NCI-H524 treated with DMSO at 0.1 percent for 48 hours (cell line): ENCODE data around the gene DNAH17.
"Not testable (repeated sequence)": the region's sequence is repeated elsewhere in the genome, so short reads cannot be mapped to it uniquely, and the experiment has no call there.

Experiments used
- DNase-seq: peaks from one replicate; lab custom pipeline; 2025; lab: John Stamatoyannopoulos, UW

DNAH17 gene

GRCh38 chr17:78523934-78524655 lies 53.1 kb downstream of the DNAH17 start:
- no peak for DNase-seq

GRCh38 chr17:78522031-78522809 lies 55.0 kb downstream of the DNAH17 start:
- no peak for DNase-seq

DNA sequence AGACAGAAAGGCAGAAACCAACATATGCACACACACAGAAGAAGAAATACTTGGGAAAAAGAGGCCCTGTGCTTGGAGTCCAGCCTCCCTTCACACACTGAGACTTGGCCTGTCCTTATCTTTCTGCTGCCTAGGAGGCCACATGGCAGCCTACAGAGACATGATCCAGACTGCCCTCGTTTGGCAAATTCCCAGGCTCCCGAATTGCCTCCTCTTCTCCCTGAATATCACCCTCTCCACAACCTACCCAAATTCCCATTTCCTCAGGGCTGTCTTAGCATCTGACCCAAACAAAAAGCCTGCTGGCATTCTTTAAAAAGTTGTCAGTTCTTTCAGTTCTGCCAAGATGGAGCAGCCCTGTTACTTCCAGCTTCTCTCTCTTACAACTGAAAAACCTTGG lies 59.8 kb downstream of the DNAH17 start:
- no peak for DNase-seq

GRCh38 chr17:78515480-78515879 lies 61.7 kb downstream of the DNAH17 start:
- no peak for DNase-seq

GRCh38 chr17:78514521-78514920 lies 62.7 kb downstream of the DNAH17 start:
- DNase-seq, result no peak

GRCh38 chr17:78512976-78513375 lies 64.2 kb downstream of the DNAH17 start:
- no peak for DNase-seq

- no peak for DNase-seq
Measured at GRCh38 chr17:78510141-78511075, 66.8 kb downstream of the DNAH17 start.

- DNase-seq, result no peak
Measured at GRCh38 chr17:78507526-78507925, 69.7 kb downstream of the DNAH17 start.

DNA sequence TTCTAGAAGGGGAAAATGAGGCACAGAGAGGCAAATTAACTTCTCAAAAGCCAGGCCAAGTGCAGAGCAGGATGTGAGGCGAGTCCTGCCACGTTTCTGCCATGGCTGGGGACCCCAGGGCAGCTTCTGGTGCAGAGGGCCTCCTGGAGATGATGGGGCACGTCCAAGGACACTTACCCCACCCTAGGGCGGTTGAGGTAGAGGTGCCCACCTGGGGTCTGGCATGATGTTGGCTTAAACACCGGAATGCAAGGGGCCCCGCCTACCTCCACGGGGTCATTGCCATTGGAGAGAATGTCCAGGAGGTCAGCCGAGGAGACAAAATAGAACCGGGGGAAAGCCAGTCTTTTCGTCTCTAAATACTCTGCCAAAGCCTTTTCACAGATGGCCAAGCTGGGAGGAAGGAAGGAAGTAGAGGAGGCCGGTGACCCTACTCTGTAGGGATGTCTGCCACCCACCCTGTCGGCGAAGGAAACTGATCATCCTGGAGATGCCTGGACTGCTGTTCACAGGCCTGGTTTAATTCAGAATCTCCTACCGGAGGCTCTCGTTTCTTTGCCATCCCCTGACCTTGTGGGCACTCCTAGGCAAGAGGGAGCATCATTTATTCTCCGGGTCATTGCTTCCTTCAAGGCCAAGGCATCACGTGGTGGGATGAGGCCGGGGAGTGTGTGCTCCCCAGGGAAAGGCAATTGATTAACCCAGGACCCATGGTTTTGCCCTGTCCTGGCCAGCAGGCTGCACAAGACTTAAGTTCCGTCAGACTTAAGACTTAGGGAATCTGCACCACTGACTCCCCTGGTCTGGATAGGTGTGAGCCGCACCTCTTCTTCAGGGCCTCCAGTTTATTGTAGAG lies 70.5 kb downstream of the DNAH17 start:
- no peak for DNase-seq

DNA sequence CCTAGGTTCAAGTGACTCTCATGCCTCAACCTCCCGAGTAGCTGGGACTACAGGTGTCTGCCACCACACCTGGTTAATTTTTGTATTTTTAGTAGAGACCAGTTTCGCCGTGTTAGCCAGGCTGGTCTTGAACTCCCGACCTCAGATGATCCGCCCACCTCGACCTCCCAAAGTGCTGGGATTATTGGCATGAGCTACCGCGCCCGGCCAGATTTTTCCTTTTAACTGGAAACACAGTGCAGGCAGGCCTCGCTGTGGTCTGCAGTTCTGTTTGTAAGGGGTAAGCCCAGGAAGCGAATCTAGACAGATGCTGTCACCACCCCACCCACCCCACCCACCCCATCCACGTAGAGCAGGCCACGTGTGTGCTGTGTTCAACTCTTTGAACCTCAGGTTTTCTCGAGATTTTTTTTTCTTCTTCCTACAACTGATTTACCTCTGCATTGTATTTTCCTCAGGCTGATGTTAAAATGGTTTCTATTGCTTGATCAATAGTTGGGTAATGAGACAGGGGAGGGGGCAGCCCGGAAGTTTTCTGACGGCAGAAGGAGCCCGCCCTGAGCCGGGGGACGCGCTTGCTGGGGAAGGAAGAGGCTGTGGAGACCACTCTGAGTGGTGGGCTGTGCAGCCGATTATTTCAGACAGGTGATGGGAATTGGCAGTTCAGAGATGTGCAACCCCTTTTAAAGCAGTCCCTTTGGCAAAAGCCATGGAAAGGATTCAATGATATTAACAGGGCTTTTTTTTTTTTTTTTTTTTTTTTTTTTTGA lies 72.9 kb downstream of the DNAH17 start:
- no peak for DNase-seq

DNA sequence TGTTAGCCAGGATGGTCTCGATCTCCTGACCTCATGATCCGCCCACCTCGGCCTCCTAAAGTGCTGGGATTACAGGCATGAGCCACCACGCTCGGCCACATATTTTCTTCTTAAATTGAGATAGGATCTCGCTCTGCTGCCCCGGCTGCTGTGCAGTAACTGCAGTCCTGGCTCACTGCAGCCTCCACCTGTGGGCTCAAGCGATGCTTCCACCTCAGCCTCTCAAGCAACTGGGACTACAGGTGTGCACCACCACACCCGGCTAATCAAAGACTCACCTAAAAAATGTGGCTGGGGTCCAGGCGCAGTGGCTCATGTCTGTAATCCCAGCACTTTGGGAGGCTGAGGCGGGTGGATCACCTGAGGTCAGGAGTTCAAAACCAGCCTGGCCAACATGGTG lies 73.8 kb downstream of the DNAH17 start:
- not testable (repeated sequence) for DNase-seq

DNA sequence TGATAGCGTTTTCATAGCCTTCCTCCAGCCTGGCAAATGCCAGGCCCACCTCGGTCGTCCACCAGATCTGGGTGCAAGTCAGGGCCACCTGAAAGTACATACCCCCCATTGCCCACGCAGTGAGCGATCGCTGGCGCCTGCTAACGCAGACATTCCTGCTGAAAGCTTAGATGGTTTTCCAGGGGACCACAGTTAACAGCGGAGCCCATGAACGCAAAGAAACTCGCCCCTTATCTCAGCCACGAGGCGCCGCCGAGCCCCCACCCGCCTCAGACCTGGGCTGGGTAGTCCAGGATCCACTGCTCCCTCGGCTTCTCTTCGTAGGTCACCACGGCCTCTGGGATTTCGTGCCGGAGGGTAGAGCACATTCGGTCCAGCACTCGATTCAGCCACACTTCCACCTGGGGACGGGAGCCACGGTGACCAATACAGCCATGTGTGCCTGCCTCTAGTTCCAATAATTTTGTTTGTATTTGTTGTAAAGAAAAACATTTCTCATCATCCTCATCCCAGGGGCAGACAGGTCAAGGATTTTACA lies 74.5 kb downstream of the DNAH17 start:
- no peak for DNase-seq

GRCh38 chr17:78501241-78502036 lies 75.8 kb downstream of the DNAH17 start:
- no peak for DNase-seq

DNA sequence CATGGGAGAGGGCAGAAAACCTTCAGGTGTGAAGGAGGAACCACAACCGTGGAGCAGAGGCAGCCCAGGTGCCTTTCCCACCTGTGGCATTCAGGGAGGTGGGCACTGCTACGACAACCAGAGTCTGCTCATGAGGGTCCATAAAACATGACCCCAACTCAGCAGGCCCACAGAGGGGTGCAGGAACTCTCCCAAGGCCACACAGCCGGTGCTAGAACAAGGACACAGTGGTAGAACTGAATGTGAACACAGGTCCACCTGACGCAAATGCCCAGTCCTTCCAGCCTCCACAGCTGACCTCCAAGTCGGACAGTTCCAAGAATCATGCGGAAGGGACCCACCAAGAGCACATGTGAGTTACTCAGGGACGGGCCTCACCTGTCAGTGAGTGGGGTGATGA lies 76.4 kb downstream of the DNAH17 start:
- no peak for DNase-seq

- no peak for DNase-seq
Measured at GRCh38 chr17:78499715-78500540, 77.3 kb downstream of the DNAH17 start.

GRCh38 chr17:78498848-78499247 lies 78.3 kb downstream of the DNAH17 start:
- DNase-seq, result no peak

DNA sequence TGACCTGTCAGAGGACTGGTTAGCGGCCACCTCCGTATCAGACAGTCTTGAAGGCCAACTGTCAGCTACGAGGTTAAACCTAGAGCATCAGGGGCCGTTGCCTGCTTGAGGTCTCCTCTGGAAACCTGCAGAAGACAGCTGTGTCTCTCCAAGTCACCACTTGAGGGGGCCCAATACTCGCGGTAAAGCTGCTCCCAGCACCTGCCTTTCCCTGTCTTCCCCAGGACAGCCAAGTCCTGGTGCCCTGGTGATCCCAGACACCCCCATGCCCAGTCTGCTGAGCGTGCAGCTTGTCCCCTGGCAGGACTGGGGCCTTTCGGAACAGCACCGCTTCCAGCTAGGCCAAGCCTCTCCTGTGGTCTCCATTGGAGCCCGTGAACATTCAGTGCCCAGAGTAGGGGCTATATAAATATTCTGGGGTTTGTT lies 80.1 kb downstream of the DNAH17 start:
- peak; percentile 70 for DNase-seq

GRCh38 chr17:78496311-78496710 lies 80.9 kb downstream of the DNAH17 start:
- DNase-seq, result no peak

- no peak for DNase-seq
Measured at GRCh38 chr17:78495634-78496033, 81.6 kb downstream of the DNAH17 start.
